Measurements from ENCODE around the gene COBL. TPM values are rescaled to one million over a fixed set of nuclear protein-coding genes. Genes with fewer than 3 reads are reported as not detected.

COBL gene
- total and polyA plus RNA-seq, 10 of the 15 experiments (the other 5 are each of a cell fraction or from before 2014, with no cell fraction given) = 0.21 TPM; not detected in 9

DNA sequence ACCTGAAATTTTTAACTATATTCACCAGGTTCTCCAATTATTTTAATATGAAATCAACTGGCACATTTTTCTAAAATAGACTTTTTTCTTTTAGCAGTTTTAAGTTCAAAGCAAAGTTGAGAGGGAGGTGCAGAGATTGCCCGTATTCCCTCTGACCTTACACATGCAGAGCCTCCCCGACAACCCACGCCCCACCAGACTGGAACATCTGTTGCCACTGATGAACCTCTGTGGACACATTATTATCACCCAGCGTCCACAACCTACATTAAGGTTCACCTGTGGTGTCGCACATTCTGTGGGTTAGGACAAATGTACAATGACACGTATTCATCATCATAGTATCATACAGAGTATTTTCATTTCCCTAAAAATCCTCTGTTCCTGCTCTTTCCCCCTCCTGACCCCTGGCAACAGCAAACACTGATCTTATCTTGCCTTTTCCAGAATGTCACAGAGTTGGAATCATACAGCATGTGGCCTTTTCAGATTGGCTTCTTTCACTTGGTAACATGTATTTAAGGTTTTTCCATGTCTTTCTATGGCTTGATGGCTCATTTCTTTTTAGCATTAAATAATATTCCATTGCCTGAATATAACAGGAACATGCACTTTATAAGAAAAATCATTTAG is 37.1 kb downstream of the COBL start:
- H3K79me2 ChIP-seq (ENCODE audit: control insufficient read depth, insufficient read depth, low read length) = no peaks in the 10 kb centered on the region
- in situ Hi-C loops (cut with MboI) (no loop called here), intact Hi-C loops (cut with micrococcal nuclease; ENCODE audit: unreplicated experiment) (no loop called here)
- ChIA-PET POLR2A (no interaction called here), RAD21 (ENCODE audit: unreplicated experiment) (no interaction called here), SMC1A (ENCODE audit: uncharacterized antibody, unreplicated experiment) (no interaction called here), CTCF (no interaction called here)
- no peaks in the 10 kb centered on the region for H4K20me1 ChIP-seq (ENCODE audit: control insufficient read depth, insufficient read depth)
- TF ChIP-seq FOXK2 (IDR thresholded peaks at IDR 0.05) (no peak), NBN (IDR thresholded peaks at IDR 0.05) (no peak), LARP7 (IDR thresholded peaks at IDR 0.05) (no peak), ZNF622 (IDR thresholded peaks at IDR 0.05) (no peak), NR2C2 (IDR thresholded peaks at IDR 0.05; ENCODE audit: borderline replicate concordance, control insufficient read depth, insufficient read length, low read depth) (no peak), RCOR1 (conservative IDR thresholded peaks at IDR 0.05; ENCODE audit: low read depth, low read length) (no peak), POLR2AphosphoS5 (IDR thresholded peaks at IDR 0.05; ENCODE audit: low read length) (no peak)
- no peak overlapping the region for H3K4me3 ChIP-seq
- no peak overlapping the region for H2AFZ ChIP-seq (ENCODE audit: control insufficient read depth, low read depth, low read length)
- DNase-seq (ENCODE audit: low read depth, low spot score) (no peak), FAIRE-seq (no peak), ATAC-seq (no peak)
- no peak overlapping the region for H3K4me2 ChIP-seq (ENCODE audit: control insufficient read depth, insufficient read depth)
- no TSS peak for BruUV-seq (replicated peaks)
- H3K9ac ChIP-seq (ENCODE audit: control insufficient read depth, insufficient read depth, low read length) = no peak overlapping the region
- WGBS (ENCODE audit: insufficient coverage, insufficient replicate concordance, low lambda C conversion rate, missing lambda C conversion rate) = 10% methylated on average over 6 of the region's 6 CpGs
- no peaks in the 10 kb centered on the region for H3K36me3 ChIP-seq (ENCODE audit: control insufficient read depth in 2 of 2, insufficient read depth in 2 of 2, low read length in 1 of 2)
- no peaks in the 10 kb centered on the region for H3K4me1 ChIP-seq (ENCODE audit: control insufficient read depth, insufficient read depth, low read length)
- H3K27ac ChIP-seq (ENCODE audit: control insufficient read depth, insufficient read depth) = no peak overlapping the region
- no peaks in the 10 kb centered on the region for H3K9me3 ChIP-seq (replicated peaks; ENCODE audit: control insufficient read depth, insufficient read depth, low read length)
- no peaks in the 10 kb centered on the region for H3K27me3 ChIP-seq (replicated peaks in 1 of 2; ENCODE audit: control insufficient read depth in 2 of 2, insufficient read depth in 2 of 2, low read length in 1 of 2)

DNA sequence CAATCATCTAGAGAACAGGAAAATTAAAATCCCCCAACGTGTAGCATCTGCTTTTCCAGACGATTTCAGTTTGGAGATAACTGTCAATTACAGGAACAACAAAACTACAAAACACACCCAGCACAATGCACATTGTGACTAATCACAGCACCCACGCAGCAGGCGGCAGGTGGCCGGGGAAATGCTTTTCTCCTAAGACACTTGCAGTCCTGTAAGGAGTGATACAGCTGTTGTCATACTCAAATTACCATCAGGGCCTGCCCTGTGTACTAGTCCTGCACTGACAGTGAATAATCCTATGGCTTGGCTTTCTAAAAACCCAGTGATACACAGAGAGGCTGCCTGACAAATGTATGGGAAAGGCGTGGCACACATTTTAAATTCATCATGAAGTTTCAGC is 37.8 kb downstream of the COBL start:
- no peaks in the 10 kb centered on the region for H3K36me3 ChIP-seq (ENCODE audit: control insufficient read depth in 2 of 2, insufficient read depth in 2 of 2, low read length in 1 of 2)
- H3K27me3 ChIP-seq (replicated peaks in 1 of 2; ENCODE audit: control insufficient read depth in 2 of 2, insufficient read depth in 2 of 2, low read length in 1 of 2) = no peaks in the 10 kb centered on the region
- ChIA-PET CTCF (no interaction called here), POLR2A (no interaction called here), RAD21 (ENCODE audit: unreplicated experiment) (no interaction called here), SMC1A (ENCODE audit: uncharacterized antibody, unreplicated experiment) (no interaction called here)
- DNase-seq (ENCODE audit: low read depth, low spot score) (no peak), ATAC-seq (no peak), FAIRE-seq (no peak)
- no peak overlapping the region for H3K9ac ChIP-seq (ENCODE audit: control insufficient read depth, insufficient read depth, low read length)
- TF ChIP-seq RCOR1 (conservative IDR thresholded peaks at IDR 0.05; ENCODE audit: low read depth, low read length) (no peak), SREBF1 (IDR thresholded peaks at IDR 0.05; ENCODE audit: low read length) (no peak), POLR2A (IDR thresholded peaks at IDR 0.05; ENCODE audit: low read depth, low read length) (no peak), RFX5 (IDR thresholded peaks at IDR 0.05; ENCODE audit: low read depth, low read length) (no peak), CHD2 (IDR thresholded peaks at IDR 0.05; ENCODE audit: borderline replicate concordance, low read depth, low read length) (no peak), RB1 (IDR thresholded peaks at IDR 0.05; ENCODE audit: borderline replicate concordance) (no peak), IRF4 (IDR thresholded peaks at IDR 0.05; ENCODE audit: low read depth, low read length) (no peak), ZNF274 (IDR thresholded peaks at IDR 0.05; ENCODE audit: insufficient read depth, insufficient read length) (no peak), SMARCA5 (IDR thresholded peaks at IDR 0.05) (no peak)
- no peak overlapping the region for H3K27ac ChIP-seq (ENCODE audit: control insufficient read depth, insufficient read depth)
- H3K4me2 ChIP-seq (ENCODE audit: control insufficient read depth, insufficient read depth) = no peak overlapping the region
- WGBS (ENCODE audit: insufficient coverage, insufficient replicate concordance, low lambda C conversion rate, missing lambda C conversion rate) = 43% methylated on average over 6 of the region's 6 CpGs
- H3K9me3 ChIP-seq (replicated peaks; ENCODE audit: control insufficient read depth, insufficient read depth, low read length) = no peaks in the 10 kb centered on the region
- BruUV-seq (replicated peaks) = no TSS peak
- intact Hi-C loops (cut with micrococcal nuclease; ENCODE audit: unreplicated experiment) = no loop called here
- no peaks in the 10 kb centered on the region for H3K79me2 ChIP-seq (ENCODE audit: control insufficient read depth, insufficient read depth, low read length)
- in situ Hi-C loops (cut with MboI) = no loop called here
- H2AFZ ChIP-seq (ENCODE audit: control insufficient read depth, low read depth, low read length) = no peak overlapping the region
- no peaks in the 10 kb centered on the region for H3K4me1 ChIP-seq (ENCODE audit: control insufficient read depth, insufficient read depth, low read length)
- no peaks in the 10 kb centered on the region for H4K20me1 ChIP-seq (ENCODE audit: control insufficient read depth, insufficient read depth)
- no peak overlapping the region for H3K4me3 ChIP-seq

Data from GM12878 (cell line).